ENCODE measurements around the gene SERPINF2.

DNA sequence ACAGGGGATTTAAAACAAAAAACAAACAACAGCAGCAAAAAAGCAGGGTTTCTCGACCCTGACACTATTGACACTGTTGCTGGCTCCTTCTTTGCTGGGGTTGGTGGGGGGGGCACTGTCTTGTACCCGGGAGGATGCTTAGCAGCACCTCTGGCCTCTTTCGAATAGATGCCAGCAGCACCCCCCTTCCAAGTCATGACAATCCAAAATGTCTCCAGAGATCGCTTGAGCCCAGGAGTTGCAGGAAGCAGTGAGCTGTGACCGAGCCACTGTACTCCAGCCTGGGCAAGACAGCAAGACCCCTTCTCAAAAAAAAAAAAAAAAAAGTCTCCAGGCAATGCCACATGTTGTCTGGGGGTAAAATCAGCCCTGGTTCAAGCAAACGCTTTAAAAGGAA is 39.5 kb downstream of the SERPINF2 start:
- TF ChIP-seq, protein P1, sequence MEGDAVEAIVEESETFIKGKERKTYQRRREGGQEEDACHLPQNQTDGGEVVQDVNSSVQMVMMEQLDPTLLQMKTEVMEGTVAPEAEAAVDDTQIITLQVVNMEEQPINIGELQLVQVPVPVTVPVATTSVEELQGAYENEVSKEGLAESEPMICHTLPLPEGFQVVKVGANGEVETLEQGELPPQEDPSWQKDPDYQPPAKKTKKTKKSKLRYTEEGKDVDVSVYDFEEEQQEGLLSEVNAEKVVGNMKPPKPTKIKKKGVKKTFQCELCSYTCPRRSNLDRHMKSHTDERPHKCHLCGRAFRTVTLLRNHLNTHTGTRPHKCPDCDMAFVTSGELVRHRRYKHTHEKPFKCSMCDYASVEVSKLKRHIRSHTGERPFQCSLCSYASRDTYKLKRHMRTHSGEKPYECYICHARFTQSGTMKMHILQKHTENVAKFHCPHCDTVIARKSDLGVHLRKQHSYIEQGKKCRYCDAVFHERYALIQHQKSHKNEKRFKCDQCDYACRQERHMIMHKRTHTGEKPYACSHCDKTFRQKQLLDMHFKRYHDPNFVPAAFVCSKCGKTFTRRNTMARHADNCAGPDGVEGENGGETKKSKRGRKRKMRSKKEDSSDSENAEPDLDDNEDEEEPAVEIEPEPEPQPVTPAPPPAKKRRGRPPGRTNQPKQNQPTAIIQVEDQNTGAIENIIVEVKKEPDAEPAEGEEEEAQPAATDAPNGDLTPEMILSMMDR (IDR thresholded peaks at IDR 0.05 in 4 of 5, conservative IDR thresholded peaks at IDR 0.05 in 1 of 5) = no peak
- TF ChIP-seq POLR2A (IDR thresholded peaks at IDR 0.05) = no peak
